GM21717 (cell line): ENCODE results near the gene ZNF573.

ENCODE experiments used
- ATAC-seq: cut with Tn5 transposase; IDR thresholded peaks from one replicate; pipeline ENCODE4 v1.9.1; 2021; ENCODE audit warnings: mild to moderate bottlenecking, moderate library complexity; ENCODE audit not compliant: unreplicated experiment

ZNF573 gene

DNA sequence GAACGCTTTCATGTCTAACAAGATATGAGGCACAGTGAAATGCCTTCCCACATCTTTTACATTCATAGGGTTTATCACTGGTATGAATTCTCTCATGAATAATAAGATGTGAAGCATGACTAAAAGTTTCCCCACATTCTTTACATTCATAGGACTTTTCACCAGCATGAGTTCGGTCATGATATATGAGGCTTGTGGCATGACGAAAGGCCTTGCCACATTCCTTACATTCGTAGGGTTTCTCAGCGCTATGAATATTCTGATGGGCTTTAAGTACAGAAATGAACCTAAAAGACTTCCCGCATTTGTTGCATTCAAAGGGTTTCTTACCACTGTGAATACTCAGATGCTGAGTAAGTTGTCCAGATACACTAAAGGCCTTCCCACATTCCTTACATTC lies 81.2 kb downstream of the ZNF573 start:
- ATAC-seq, result no peak

GRCh38 chr19:37695144-37695899 lies 84.1 kb downstream of the ZNF573 start:
- ATAC-seq, result no peak

GRCh38 chr19:37692956-37693620 lies 86.3 kb downstream of the ZNF573 start:
- no peak for ATAC-seq

DNA sequence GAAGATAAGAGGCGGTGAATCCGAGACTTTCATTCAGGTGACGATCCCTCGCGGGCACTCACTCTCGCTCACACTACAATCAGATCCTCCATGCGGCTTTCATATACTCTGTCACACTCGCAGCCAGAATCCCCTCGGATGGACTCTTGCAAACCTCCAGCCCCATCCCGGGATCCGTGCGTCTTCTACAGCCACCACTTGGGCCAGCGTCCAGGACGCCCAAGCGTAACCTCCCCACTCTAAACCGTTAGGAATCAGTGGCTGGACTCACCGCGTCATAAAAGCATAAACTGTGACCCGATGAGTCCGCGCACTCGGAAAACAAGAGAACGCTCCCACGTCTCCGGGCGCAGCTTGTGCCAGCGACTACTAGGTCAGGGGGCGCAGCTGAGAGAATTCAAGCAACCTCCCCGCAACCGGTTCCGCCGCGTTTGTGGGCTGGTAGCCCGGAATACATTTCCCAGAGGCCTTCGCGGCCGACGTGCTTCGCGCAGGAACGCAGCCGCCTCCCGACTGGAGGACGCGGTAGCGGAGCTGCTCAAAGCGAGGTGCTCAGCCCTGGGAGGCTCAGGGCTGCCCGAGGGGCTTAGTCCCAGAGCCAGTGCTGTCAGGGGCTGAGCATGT lies 87.4 kb downstream of the ZNF573 start:
- no peak for ATAC-seq
